C4-2B (cell line): ENCODE measurements around the gene TLR5.

Source experiments
- ZFX ChIP-seq: fragments of 450-650 bp; IDR thresholded peaks from 2 replicates; pipeline ENCODE4 v1.6.1; 2017
- TF ChIP-seq, protein P1 (sequence below): fragments of 450-650 bp; conservative IDR thresholded peaks from 2 replicates; pipeline ENCODE4 v1.5.1; 2017; ENCODE audit warnings: mild to moderate bottlenecking

DNA sequence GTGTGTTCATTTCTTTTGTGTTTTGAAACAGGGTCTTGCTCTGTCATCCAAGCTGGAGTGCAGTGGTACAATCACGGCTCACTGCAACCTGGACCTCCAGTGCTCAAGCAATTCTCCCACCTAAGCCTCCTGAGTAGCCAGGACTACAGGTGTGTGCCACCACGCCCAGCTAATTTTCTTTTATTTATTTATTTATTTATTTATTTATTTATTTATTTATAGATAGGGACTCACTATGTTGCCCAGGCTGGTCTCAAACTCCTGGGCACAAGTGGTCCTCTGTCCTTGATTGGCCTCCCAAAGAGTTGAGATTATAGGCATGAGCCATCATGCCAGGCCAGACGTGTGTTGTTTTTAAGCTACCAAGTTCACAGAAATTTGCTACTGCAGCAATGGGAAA, 43.8 kb upstream of the TLR5 start:
- TF ChIP-seq, protein P1, sequence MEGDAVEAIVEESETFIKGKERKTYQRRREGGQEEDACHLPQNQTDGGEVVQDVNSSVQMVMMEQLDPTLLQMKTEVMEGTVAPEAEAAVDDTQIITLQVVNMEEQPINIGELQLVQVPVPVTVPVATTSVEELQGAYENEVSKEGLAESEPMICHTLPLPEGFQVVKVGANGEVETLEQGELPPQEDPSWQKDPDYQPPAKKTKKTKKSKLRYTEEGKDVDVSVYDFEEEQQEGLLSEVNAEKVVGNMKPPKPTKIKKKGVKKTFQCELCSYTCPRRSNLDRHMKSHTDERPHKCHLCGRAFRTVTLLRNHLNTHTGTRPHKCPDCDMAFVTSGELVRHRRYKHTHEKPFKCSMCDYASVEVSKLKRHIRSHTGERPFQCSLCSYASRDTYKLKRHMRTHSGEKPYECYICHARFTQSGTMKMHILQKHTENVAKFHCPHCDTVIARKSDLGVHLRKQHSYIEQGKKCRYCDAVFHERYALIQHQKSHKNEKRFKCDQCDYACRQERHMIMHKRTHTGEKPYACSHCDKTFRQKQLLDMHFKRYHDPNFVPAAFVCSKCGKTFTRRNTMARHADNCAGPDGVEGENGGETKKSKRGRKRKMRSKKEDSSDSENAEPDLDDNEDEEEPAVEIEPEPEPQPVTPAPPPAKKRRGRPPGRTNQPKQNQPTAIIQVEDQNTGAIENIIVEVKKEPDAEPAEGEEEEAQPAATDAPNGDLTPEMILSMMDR, result no peak
- TF ChIP-seq ZFX, result no peak
